Fibroblast of upper back skin (primary cell): ENCODE data around the gene BBX.
"Not testable (repeated sequence)": the region's sequence is repeated elsewhere in the genome, so short reads cannot be mapped to it uniquely, and the experiment has no call there.

Source experiments
- DNase-seq: peaks from one replicate; pipeline ENCODE4 v3.0.0-alpha.2; 2013

The BBX gene

DNA sequence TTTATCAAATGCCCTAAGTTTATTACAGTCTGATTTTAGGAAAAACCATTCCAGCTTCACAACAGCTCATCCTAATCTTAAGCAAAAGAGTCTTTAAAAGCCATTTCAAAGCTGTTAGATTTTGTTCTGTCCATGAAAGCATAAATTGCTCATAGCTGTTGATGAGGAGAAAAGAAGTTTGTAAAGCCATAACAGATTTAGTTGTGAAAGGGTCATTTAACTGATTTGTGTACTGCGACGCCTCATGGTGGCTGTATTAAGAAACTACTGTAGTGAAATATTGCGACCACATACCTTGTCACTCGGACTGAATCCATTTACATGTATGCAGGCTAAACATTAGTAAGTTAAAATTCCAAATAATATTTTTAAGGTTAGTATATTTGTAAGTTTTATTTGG, 20.9 kb downstream of the BBX start:
- DNase-seq, result no peak

DNA sequence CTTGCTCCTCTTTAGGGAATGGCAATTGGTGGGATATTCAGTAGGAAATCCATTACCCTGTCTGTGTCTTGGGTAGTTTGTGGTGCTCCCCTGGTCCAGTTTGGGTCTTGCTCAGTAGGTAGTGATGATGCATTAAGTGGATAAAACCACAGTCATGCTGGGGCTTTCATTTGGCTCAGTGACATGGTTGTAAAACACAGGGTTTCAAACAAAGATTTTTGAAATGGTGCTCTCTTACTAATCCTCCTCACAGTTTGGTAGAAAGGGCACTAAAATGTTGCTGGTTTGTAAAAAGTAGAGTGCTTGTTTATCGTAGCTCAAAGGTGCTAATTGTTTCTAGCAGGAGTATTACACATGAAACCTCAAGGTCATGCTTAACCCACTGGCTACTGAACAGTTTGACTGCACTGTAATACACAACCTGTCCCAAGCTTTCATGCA, 22.9 kb downstream of the BBX start:
- no peak for DNase-seq

DNA sequence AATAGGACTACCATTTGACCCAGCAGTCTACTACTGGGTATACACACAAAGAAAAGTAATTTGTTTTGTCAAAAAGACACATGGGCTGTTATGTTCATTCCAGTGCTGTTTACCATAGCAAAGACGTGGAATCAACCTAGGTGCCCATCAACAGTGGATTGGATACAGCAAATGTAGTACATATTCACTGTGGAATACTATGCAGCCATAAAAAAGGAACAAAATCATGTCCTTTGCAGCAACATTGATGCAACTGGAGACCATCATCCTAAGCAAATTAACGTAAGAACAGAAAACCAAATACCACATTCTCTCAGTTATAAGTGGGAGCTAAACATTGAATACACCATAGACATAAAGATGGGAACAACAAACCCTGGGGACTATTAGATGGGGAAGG, 25.8 kb downstream of the BBX start:
- DNase-seq, result no peak

DNA sequence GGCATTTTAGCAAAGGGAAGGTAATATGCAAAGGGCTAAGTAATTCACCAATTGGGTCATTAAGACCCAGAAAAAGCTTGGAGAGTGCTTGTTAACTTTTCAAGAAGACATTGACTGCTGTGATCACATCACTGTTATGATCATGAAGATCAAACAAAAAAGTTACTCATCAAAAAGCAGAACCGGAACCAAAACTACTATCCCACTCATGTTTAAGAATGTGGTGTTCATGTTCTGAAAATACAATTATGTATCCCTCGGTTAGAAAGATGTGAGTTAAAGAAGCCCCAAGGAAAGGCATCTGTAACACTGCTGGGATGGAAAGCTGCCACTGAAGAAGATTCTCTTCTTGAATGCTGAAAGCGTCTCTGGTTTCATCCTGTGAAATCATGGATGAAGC, 32.6 kb downstream of the BBX start:
- peak; percentile 9 for DNase-seq

DNA sequence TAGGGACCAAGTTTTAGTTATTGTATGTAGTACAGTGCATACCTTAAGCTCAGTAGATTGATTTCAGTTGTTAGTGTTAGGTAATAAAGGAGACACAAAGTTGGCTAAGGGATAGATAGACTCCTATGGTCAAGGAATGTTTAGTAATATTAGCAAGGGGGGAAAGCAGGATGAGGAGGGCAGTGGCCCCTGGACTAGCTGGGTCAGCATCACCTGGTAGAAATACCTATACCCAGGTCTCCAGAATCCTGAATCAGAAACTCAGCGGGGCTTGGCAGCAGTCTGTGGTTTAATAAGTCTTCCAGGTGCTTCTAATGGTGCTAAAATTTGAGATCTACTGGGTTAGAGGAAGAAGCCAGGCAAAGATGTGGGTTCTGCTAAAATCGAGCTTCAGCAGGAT, 35.0 kb downstream of the BBX start:
- DNase-seq, result no peak

DNA sequence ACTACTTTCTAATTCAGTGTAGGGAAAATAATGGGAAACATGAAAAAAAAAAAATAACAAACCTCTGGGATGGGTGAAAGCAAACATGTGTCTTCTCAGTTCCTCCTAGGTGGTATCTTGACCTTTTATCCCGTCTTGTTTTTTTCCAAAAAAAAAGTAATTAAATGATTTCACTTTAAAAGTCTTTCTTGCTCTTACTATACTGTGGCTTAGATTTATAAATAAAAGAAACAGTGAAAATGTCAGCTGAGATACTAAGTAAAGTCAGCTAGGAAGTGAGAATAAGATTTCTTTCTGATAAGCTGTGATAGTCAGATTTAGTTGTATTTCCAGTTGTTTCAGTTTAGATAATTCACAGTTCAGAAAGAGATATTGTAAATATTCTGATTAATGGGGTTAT, 37.4 kb downstream of the BBX start:
- DNase-seq, result no peak

DNA sequence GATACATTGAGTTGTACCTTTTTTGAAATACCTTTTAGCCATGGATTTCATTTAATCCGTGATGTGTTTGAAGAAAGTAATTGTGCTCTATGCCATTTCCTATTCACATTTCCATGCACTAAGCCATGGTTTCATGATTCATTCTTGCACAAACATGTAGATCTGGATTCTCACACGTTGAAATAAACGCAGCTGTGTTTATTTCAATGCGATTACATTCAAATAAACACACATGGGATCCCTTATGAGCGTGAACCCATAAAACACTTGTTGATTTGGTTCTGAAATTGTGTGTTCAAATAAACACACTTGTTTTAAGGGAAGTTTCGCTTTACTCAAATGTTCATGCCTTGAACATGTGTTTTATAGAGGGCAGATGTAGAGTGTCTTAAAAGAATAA, 39.2 kb downstream of the BBX start:
- peak; percentile 6 for DNase-seq

DNA sequence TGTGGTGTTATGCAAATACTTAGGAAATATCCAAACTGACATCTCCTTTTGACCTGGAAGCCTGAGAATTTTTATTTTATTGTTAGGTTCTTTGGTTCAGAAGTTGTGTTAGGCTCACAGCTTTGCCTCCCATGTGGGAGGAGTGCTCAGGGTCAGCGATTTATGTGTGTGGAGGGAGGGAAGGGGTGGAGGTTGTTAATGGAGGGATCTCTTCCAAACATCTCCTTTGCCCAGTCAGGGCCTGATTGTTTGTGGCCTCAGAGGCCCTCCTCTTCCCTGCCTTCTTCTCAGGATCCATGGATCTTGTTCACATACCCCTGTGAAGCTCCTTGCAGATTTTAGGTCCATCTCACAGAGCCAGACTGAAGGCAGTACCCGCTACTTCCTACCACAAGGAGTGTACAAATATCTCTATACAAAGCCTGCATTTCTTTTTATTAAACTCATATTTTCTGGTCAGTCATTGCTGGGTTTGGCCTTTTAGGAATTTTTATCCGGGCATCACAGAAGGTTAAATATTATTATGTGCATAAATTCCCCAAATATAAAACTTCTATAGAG, 40.3 kb downstream of the BBX start:
- no peak for DNase-seq

DNA sequence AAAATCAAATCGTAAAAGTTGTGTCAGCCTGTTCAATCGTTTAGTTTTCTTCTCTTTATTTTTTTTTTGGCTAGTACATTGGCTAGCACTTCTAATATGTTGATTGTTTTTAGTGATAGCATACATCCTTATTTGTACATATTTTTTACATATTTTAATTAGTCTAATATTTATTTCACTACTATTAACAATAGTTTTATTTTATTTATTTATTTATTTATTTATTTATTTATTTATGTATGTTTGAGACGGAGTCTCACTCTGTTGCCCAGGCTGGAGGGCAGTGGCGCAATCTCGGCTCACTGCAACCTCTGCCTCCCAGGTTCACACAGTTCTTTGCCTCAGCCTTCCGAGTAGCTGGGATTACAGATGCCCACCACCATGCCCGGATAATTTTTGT, 42.5 kb downstream of the BBX start:
- DNase-seq, result not testable (repeated sequence)

DNA sequence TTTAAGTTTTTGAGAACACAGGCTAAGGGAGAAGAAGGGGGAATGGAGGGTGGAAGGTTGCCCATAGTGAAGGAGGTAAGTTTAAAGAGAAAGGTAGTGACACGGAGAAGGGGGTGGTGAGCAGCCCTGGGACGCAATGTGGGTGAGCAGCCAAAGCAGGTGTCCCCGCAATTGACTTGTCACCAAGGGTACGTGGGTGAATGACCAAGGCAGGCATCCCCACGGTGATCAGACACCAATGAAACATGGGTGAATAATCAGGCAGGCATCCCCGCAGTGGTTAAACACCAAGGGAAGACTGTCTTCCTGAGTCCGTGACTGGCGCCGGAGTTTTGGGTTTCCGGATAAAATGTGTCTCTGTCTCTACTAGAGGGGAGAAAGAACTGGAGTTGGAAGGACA, 48.3 kb downstream of the BBX start:
- DNase-seq, result not testable (repeated sequence)

DNA sequence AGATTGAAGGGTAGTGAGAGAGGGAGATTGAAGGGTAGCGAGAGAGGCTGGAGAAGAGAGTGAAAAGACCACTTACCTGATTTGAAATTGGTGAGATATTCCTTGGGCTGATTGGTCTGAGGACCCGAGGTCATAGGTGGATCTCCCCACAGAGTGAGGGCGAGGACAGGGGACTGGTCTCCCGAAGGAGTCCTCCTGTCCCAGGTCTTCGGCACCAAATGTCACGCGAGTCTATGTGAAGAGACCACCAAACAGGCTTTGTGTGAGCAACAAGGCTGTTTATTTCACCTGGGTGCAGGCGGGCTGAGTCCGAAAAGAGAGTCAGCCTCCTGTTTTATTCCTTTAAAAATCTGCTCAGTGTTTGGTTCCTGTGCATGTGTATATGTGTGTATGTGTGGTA, 48.7 kb downstream of the BBX start:
- not testable (repeated sequence) for DNase-seq

DNA sequence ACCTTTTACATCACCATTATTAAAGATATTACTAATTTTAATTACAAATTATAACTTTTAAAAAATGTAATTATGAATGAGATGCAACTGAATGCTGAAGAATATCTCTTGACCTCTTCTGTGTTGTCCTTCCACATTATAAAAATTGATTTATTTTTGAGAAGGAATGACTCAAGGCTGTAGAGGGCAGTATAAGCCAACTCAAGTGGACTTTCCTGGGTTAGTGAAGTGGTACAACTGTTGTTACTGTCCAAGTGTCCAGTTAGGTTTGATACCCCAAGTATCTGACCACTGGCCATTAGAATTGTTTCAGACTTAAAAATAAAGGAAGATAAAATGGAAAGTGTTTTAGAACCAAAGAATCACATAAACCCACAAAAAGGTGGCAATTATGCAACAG, 51.9 kb downstream of the BBX start:
- DNase-seq, result peak; percentile 49

DNA sequence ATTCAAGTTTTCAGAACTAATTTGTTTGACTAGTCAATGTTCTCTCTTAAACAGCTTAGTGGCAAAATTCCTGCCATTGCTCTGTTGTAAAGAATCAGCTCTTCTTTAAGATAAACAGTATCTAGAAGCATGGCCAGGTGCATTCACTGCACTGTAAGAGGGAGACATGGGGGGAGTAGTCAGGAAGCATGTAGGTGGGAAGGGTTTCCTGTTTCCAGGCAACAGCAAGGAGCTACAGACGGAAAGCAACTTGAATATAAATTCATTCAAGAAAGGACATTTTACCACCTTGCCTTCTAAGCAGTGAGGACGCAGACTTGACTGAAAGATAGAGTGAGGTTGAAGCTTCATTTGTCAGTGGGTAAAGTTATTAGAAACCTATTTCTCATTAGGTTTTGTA, 55.3 kb downstream of the BBX start:
- no peak for DNase-seq

DNA sequence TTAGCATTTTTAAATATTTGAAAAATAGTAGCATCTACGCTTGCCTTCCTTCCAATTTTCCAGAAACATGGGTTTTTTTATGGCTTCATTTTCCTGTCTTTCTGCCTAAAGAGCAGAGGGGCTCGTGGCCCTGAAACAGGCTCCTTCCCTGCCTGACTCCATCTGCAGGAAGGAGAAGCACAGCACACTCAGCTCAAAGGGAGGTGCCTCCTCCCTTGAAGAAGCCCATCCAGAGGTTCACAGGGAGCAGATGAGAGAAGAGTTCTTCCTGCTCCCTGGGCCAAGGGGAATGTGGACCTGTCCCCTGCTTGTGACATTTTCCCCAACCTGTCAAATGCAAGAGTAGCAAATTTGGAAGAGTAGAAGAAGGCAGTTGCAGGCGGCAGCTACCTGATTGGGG, 55.8 kb downstream of the BBX start:
- no peak for DNase-seq

DNA sequence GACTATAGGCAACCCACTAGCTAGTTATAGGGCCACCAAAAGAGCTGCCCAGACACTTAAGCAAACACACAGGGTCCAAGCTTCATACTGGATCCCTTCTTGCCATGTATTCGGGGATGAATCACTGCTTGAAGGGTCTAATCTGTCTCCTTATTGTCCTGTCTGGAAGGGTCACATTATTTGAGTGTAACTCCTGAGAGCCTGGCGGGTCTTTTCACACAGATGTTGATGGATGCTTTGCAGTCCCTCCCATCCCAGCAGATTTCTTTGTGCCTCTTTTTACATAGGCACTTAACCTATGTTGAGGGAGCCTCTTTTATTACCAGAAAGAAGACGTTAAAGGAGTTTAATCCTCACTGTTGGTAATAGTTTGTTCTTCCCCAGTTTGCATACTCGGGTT, 56.6 kb downstream of the BBX start:
- no peak for DNase-seq

DNA sequence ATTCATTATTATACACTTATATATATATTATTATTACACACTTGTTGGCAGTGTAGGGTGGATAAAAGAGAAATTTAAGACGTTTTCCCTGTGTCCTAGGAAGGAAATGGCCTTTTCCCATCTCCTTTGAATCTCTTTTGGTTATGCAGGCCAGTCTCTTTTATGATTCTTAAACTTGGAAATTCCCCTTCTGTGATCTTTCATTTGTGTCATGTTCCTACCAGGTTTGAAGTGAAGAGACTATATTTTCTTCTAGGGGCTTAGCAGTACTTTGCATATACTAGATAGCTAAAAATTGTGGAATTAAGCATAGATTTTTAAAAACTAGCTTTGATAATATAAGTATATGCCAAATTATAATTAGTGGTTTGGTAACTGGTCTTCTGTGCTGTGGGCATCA, 58.5 kb downstream of the BBX start:
- no peak for DNase-seq

DNA sequence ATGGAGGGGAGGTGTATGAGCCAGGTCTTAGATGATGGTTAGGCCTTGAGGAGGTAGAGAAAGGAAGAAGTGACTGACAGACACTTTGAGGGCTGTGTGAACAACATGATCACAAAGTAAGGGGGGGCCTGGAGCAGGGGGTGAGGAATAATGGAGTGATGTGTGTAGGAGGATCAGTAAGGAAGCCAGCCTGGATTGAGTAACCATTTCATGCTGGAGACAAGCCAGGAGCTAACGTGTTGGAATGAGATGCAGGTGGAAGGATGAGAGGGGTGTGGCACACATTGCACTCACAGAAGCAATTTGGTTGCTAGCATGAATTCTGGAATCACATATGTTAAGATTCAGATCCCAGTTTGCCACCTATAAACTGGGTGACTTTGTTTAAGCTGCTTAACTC, 65.5 kb downstream of the BBX start:
- DNase-seq, result no peak

DNA sequence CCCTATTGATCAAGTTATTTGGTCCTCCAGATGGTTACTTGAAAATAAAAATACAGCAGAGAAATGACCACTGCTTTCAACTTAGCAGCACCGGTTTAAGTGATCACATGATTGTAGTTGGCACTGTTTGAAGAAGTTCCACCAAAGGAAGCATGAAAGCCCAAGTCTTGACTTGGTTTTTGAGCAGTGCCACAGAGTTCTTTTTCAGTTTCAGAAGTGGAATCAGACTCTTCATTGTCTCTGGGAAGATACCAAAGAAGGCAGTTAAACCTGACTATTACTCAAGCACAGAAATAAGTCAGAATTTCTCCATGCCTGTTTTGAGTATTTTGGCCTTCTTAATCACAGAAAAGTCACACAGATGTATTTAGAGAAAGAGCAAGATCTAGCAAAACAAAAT, 66.7 kb downstream of the BBX start:
- DNase-seq, result no peak

DNA sequence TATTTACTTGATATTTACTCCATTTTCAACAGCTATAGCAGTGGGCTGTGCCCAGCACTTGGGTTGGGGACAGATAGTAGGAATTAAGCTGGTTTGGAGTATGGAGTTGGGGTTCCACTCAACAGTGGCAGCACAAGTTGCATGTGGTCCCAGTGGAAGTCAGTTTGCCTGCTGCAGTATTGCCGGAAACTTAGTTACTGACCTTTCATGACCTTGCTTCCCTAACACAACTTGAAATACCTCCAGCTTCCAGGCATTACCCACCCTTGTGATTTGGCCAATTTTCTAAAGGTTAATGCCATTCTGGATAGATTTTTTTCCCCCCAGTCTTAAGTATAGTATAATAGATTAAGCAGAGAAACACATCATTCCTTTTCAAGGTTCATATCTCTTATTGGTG, 68.0 kb downstream of the BBX start:
- no peak for DNase-seq

DNA sequence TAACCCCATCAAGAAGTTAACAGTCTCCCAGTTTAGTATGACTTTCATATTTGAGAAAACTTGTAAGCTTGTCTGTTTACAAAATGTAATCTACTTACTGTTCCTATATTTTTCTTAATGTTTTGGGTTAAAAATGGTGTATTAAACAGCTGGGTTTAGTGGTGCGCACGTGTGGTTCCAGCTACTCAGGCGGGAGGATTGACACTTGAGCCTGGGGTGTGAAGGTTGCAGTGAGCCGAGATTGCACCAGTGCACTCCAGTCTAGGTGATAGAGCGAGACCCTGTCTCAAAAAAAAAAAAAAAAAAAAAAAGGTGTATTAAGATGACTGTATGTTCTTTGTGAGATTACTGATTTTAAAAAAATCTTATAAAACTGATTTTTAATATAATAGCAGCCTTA, 69.3 kb downstream of the BBX start:
- DNase-seq, result no peak

DNA sequence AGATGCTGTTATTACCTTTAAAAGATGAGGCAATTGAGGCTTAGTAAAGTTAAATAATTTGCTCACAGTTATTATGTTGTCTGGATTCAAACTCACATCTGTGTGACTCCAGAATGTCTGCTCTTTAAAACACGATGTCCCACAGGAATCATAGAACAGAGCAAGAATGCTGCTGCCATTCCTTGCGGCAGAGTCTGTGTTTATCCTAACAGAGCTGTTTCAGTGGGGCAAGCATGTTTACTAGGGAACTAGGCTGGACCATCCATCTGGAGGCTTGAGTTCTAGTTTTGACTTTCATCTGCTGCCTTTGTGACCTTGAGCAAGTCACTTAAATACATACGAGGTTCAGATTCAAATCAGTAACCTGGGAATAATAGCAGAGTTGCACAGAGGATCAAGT, 72.1 kb downstream of the BBX start:
- no peak for DNase-seq

DNA sequence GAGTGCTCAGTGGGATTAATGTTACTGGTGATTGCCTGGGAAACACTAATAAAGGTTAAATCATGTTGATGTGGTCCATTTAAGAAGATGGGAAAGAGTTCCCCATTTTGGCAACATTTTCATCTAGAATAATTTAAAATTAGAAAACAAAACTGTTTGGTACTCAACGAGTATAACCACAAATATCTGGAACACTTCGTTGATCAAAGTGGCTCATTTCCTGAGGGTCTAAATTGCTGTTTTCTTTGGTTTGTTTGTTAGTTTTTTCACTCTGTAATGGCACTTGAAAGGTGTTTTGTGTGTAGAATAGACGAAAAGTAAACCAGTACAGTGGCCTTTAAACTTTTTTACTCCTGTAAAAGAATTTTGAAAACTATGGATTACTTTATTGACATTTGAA, 73.9 kb downstream of the BBX start:
- DNase-seq, result no peak

DNA sequence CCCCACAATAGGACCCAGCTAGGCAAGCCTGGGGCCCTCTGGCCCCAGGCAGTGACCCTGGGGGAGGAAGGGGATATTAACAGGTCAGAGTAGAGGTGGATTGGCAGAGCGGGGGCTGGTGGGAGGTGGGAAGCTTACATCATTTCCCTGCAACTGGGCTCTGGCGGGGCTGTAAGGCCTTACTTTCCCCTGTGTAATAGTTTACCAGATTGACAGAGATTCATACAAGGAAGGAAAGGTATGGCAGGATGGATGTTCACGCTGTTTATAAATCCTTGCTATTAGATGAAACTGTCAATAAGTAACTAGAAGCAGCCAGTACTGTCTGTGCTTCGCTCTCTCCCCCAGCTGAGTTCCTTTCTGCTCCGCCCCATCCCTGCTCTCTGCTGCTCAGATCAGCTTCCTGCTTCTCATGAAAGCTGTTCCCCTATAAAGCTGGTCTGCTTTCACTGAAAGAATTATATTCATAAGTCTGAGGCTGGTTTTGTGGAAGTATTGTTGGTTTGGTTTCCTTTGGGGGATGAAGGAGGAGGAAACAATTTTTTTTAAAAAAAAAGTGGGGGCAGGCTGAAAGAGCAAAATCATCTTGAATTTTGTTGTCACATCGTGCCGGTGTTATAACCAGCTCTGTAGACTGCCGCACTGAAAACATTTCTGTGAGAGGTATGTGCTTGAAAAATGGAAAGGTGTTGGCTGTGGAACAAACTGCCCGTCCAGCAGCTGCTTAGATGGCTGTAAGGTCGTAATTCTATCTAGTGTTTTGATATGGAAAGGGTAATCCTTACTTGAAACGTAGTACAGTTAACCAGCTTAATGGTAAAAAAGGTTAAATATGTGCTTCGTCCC, 76.4 kb downstream of the BBX start:
- peak; percentile 54 for DNase-seq

DNA sequence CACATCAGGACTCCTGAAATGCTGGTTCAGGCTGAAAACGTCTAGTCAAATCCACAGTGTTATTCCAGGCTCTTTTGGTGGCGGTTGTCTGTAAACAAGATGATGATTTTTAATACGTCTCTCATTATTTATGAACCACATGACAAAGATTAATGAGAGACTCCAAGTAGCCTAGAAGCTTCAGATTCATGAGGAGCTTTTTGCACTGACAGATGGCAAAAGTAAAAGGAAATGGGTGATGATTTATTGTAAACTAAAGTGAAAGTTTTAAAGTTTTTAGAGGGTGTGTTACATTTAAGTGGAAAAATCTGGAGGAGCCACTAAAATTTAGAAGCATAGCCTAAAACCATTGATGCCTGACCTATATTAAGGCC, 77.0 kb downstream of the BBX start:
- DNase-seq, result peak; percentile 13

DNA sequence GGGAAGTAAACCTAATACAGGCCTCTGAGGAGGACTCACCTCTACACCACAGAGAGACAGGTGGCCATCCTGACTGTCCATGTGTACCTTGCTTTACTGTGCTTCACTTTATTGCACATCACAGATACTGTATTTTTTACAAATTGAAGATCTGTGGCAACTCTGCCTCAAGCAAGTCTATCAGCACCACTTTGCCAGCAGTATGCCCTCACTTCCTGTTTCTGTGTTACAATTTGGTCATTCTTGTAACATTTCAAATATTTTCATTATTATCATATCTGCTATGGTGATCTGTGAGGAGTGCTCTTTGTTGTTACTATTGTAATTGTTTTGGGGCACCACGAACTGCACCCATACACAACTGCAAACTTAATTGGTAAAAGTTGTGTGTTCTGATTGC, 78.0 kb downstream of the BBX start:
- DNase-seq, result no peak
